Ishikawa (cell line): ENCODE results near the gene IGFN1.

Experiments used
- CREB1 ChIP-seq: IDR thresholded peaks from 2 replicates; pipeline ENCODE4 v1.6.1; 2012; ENCODE audit warnings: low read depth
- EGR1 ChIP-seq: IDR thresholded peaks from 2 replicates; pipeline ENCODE4 v1.6.1; 2012
- EP300 ChIP-seq: IDR thresholded peaks from 2 replicates; pipeline ENCODE4 v1.6.1; 2012; ENCODE audit warnings: borderline replicate concordance
- MAX ChIP-seq: IDR thresholded peaks from 2 replicates; pipeline ENCODE4 v1.6.1; 2012
- NFIC ChIP-seq: IDR thresholded peaks from 2 replicates; pipeline ENCODE4 v1.6.1; 2012
- RAD21 ChIP-seq: IDR thresholded peaks from 2 replicates; pipeline ENCODE4 v1.6.1; 2012; ENCODE audit warnings: low read depth
- TCF12 ChIP-seq: IDR thresholded peaks from 2 replicates; pipeline ENCODE4 v1.6.1; 2012; ENCODE audit warnings: low read depth
- TEAD4 ChIP-seq: IDR thresholded peaks from 2 replicates; pipeline ENCODE4 v1.6.1; 2012
- USF1 ChIP-seq: IDR thresholded peaks from 2 replicates; pipeline ENCODE4 v1.6.1; 2012
- YY1 ChIP-seq: IDR thresholded peaks from 2 replicates; pipeline ENCODE4 v1.6.1; 2012; ENCODE audit warnings: low read depth
- TF ChIP-seq, protein P1 (sequence below): IDR thresholded peaks from 2 replicates; pipeline ENCODE4 v1.6.1; 2012; ENCODE audit warnings: low read depth, mild to moderate bottlenecking

- peak; percentile 13; the same call in 1 of the 2 replicates for TF ChIP-seq MAX
- TF ChIP-seq, protein P1, sequence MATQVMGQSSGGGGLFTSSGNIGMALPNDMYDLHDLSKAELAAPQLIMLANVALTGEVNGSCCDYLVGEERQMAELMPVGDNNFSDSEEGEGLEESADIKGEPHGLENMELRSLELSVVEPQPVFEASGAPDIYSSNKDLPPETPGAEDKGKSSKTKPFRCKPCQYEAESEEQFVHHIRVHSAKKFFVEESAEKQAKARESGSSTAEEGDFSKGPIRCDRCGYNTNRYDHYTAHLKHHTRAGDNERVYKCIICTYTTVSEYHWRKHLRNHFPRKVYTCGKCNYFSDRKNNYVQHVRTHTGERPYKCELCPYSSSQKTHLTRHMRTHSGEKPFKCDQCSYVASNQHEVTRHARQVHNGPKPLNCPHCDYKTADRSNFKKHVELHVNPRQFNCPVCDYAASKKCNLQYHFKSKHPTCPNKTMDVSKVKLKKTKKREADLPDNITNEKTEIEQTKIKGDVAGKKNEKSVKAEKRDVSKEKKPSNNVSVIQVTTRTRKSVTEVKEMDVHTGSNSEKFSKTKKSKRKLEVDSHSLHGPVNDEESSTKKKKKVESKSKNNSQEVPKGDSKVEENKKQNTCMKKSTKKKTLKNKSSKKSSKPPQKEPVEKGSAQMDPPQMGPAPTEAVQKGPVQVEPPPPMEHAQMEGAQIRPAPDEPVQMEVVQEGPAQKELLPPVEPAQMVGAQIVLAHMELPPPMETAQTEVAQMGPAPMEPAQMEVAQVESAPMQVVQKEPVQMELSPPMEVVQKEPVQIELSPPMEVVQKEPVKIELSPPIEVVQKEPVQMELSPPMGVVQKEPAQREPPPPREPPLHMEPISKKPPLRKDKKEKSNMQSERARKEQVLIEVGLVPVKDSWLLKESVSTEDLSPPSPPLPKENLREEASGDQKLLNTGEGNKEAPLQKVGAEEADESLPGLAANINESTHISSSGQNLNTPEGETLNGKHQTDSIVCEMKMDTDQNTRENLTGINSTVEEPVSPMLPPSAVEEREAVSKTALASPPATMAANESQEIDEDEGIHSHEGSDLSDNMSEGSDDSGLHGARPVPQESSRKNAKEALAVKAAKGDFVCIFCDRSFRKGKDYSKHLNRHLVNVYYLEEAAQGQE, result no peak
- TF ChIP-seq TCF12, result no peak
- TF ChIP-seq TEAD4, result no peak
- TF ChIP-seq EGR1, result no peak
- TF ChIP-seq YY1, result peak; percentile 70
- no peak for TF ChIP-seq NFIC
- TF ChIP-seq CREB1, result no peak
- TF ChIP-seq USF1, result no peak
- no peak for TF ChIP-seq RAD21
- TF ChIP-seq EP300, result no peak
Measured at GRCh38 chr1:201153474-201154388, 36.9 kb upstream of the IGFN1 start.
